Hepatocyte (in vitro differentiated cells): ENCODE data around the gene TTYH2. TPM values are rescaled to one million over a fixed set of nuclear protein-coding genes. Genes with fewer than 3 reads are reported as not detected.

Source experiments
- DNase-seq: peaks from one replicate; pipeline ENCODE4 v3.0.0-alpha.2; 2016; ENCODE audit warnings: low spot score
- H2AFZ ChIP-seq: fragments of 200-600 bp; sonication (generic); 2 replicates; pipeline ENCODE4 v1.6.0; 2016; ENCODE audit warnings: antibody characterized with exemption, mild to moderate bottlenecking
- H3K27ac ChIP-seq: fragments of 200-600 bp; sonication (generic); 2 replicates; pipeline ENCODE4 v1.5.1; 2016; ENCODE audit warnings: mild to moderate bottlenecking
- H3K27me3 ChIP-seq: fragments of 200-600 bp; sonication (generic); 2 replicates; pipeline ENCODE4 v1.6.1; 2016
- H3K36me3 ChIP-seq: fragments of 200-600 bp; sonication (generic); replicated peaks from 2 replicates; pipeline ENCODE4 v1.5.1; 2016; ENCODE audit warnings: low read depth; ENCODE audit not compliant: insufficient read depth
- H3K4me1 ChIP-seq: fragments of 200-600 bp; sonication (generic); 2 replicates; pipeline ENCODE4 v1.5.1; 2016; ENCODE audit warnings: mild to moderate bottlenecking, moderate library complexity; ENCODE audit not compliant: insufficient read depth
- H3K4me2 ChIP-seq: fragments of 200-600 bp; sonication (generic); 2 replicates; pipeline ENCODE4 v1.6.0; 2016
- H3K4me3 ChIP-seq: fragments of 200-600 bp; sonication (generic); 2 replicates; pipeline ENCODE4 v1.5.1; 2016; ENCODE audit warnings: mild to moderate bottlenecking
- H3K79me2 ChIP-seq: fragments of 200-600 bp; sonication (generic); 2 replicates; pipeline ENCODE4 v1.6.0; 2017; ENCODE audit warnings: mild to moderate bottlenecking
- H3K9me2 ChIP-seq: fragments of 200-600 bp; sonication (generic); replicated peaks from 2 replicates; pipeline ENCODE4 v1.6.0; 2017; ENCODE audit warnings: mild to moderate bottlenecking; ENCODE audit not compliant: insufficient read depth
- H3K9me3 ChIP-seq: fragments of 200-600 bp; sonication (generic); 2 replicates; pipeline ENCODE4 v1.5.1; 2016; ENCODE audit warnings: low read depth, mild to moderate bottlenecking
- H4K20me1 ChIP-seq: fragments of 200-600 bp; sonication (generic); 2 replicates; pipeline ENCODE4 v1.6.0; 2016; ENCODE audit warnings: mild to moderate bottlenecking; ENCODE audit not compliant: insufficient read depth, poor library complexity, severe bottlenecking
- EZH2 ChIP-seq: fragments of 200-600 bp; sonication (generic); IDR thresholded peaks from 2 replicates; pipeline ENCODE4 v1.6.1; 2016; ENCODE audit warnings: antibody characterized with exemption, mild to moderate bottlenecking, borderline replicate concordance
- EZH2phosphoT487 ChIP-seq: fragments of 200-600 bp; sonication (generic); IDR thresholded peaks from one replicate; pipeline ENCODE4 v1.6.1; 2018; ENCODE audit warnings: antibody characterized with exemption, mild to moderate bottlenecking, low read depth, moderate library complexity; ENCODE audit not compliant: unreplicated experiment, severe bottlenecking
- WGBS: methylation state at CpG from one replicate; pipeline ENCODE4 v1.1.6; 2016; ENCODE audit warnings: low lambda C conversion rate; ENCODE audit errors: missing lambda C conversion rate; 5-methylcytosine and 5-hydroxymethylcytosine counted together
- polyA plus RNA-seq: library from polyadenylated mRNA; unstranded; fragments of >200 nt; fragmentation: Nextera tagmentation; extraction: Ambion mirVana; gene quantifications from 2 replicates; pipeline ENCODE4 v1.2.1, GENCODE V29; 2016
- total RNA-seq: library from RNA; depleted of rRNA; stranded (reverse); fragments of >200 nt; gene quantifications from 2 replicates; pipeline ENCODE4 v1.2.3, GENCODE V29; 2014
- TF ChIP-seq, protein P1 (sequence below): fragments of 200-600 bp; sonication (generic); IDR thresholded peaks from 2 replicates; pipeline ENCODE4 v1.5.1; 2016; ENCODE audit warnings: antibody characterized with exemption, mild to moderate bottlenecking; ENCODE audit not compliant: poor library complexity

TTYH2 gene
- total and polyA plus RNA-seq, 2 experiments from 2014 or later, result 7.4 to 7.8 TPM

GRCh38 chr17:74305865-74306654, 92.7 kb downstream of the TTYH2 start:
- no peak for TF ChIP-seq EZH2phosphoT487
- TF ChIP-seq, protein P1, sequence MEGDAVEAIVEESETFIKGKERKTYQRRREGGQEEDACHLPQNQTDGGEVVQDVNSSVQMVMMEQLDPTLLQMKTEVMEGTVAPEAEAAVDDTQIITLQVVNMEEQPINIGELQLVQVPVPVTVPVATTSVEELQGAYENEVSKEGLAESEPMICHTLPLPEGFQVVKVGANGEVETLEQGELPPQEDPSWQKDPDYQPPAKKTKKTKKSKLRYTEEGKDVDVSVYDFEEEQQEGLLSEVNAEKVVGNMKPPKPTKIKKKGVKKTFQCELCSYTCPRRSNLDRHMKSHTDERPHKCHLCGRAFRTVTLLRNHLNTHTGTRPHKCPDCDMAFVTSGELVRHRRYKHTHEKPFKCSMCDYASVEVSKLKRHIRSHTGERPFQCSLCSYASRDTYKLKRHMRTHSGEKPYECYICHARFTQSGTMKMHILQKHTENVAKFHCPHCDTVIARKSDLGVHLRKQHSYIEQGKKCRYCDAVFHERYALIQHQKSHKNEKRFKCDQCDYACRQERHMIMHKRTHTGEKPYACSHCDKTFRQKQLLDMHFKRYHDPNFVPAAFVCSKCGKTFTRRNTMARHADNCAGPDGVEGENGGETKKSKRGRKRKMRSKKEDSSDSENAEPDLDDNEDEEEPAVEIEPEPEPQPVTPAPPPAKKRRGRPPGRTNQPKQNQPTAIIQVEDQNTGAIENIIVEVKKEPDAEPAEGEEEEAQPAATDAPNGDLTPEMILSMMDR, result peak; percentile 15
- Histone ChIP-seq H4K20me1 (no peaks in the 10 kb centered on the region), H3K27ac (no peak overlapping the region), H3K4me1 (no peaks in the 10 kb centered on the region), H3K4me2 (no peak overlapping the region), H3K36me3 (no peaks in the 10 kb centered on the region), H3K9me3 (no peaks in the 10 kb centered on the region), H3K79me2 (no peaks in the 10 kb centered on the region), H2AFZ (no peak overlapping the region), H3K9me2 (no peaks in the 10 kb centered on the region), H3K4me3 (no peak overlapping the region), H3K27me3 (no peaks in the 10 kb centered on the region)
- WGBS, result 81% methylated on average over 10 of the region's 10 CpGs
- DNase-seq, result no peak

GRCh38 chr17:74307984-74308773, 94.8 kb downstream of the TTYH2 start:
- H3K9me2 ChIP-seq, result no peaks in the 10 kb centered on the region
- H3K27me3 ChIP-seq, result no peaks in the 10 kb centered on the region
- H3K9me3 ChIP-seq, result no peaks in the 10 kb centered on the region
- H3K79me2 ChIP-seq, result no peaks in the 10 kb centered on the region
- H4K20me1 ChIP-seq, result no peaks in the 10 kb centered on the region
- no peak for DNase-seq
- H3K36me3 ChIP-seq, result no peaks in the 10 kb centered on the region
- no peaks in the 10 kb centered on the region for H3K4me1 ChIP-seq
- H3K4me2 ChIP-seq, result no peak overlapping the region
- WGBS, result 76% methylated on average over 15 of the region's 15 CpGs
- H3K4me3 ChIP-seq, result no peak overlapping the region
- H2AFZ ChIP-seq, result no peak overlapping the region
- TF ChIP-seq EZH2phosphoT487 (no peak), EZH2 (no peak)
- TF ChIP-seq, protein P1, result no peak
- H3K27ac ChIP-seq, result no peak overlapping the region

GRCh38 chr17:74309902-74310301, 96.5 kb downstream of the TTYH2 start:
- no peaks in the 10 kb centered on the region for H4K20me1 ChIP-seq

More at GRCh38 chr17:74309902-74310301, 96.5 kb downstream of the TTYH2 start:
- no peak for DNase-seq
- Histone ChIP-seq H2AFZ (no peak overlapping the region), H3K27me3 (no peaks in the 10 kb centered on the region), H3K4me3 (no peak overlapping the region), H3K4me2 (no peak overlapping the region), H3K79me2 (no peaks in the 10 kb centered on the region), H3K36me3 (no peaks in the 10 kb centered on the region), H3K27ac (no peak overlapping the region), H3K9me3 (no peaks in the 10 kb centered on the region), H3K4me1 (no peaks in the 10 kb centered on the region), H3K9me2 (no peaks in the 10 kb centered on the region)
- TF ChIP-seq, protein P1, result no peak
- no peak for TF ChIP-seq EZH2
- no peak for TF ChIP-seq EZH2phosphoT487
- WGBS, result 64% methylated on average over 12 of the region's 12 CpGs

Other genes with a start within 250 kb of the TTYH2 start
- gene RPL38, start 9.9 kb upstream of the TTYH2 start, total RNA-seq, result 264 and 276 TPM in 2 replicates
- 758 and 761 TPM in 2 replicates for gene RPL38, start 9.9 kb upstream of the TTYH2 start, polyA plus RNA-seq
- gene DNAI2, start 60.7 kb downstream of the TTYH2 start, total RNA-seq, result not detected in 2 replicates
- gene DNAI2, start 60.7 kb downstream of the TTYH2 start, polyA plus RNA-seq, result not detected in 2 replicates
- gene KIF19, start 112.7 kb downstream of the TTYH2 start, total RNA-seq, result 0.20 and 0.80 TPM in 2 replicates
- gene KIF19, start 112.7 kb downstream of the TTYH2 start, polyA plus RNA-seq, result 0.18 and 0.46 TPM in 2 replicates
- 1.3 TPM in 1 of 2 replicates, not detected in the other for gene BTBD17, start 148.3 kb downstream of the TTYH2 start, total RNA-seq
- gene BTBD17, start 148.3 kb downstream of the TTYH2 start, polyA plus RNA-seq, result 0.39 TPM in 1 of 2 replicates, not detected in the other
- gene GPR142, start 153.9 kb downstream of the TTYH2 start, total RNA-seq, result not detected in 2 replicates
- gene GPR142, start 153.9 kb downstream of the TTYH2 start, polyA plus RNA-seq, result not detected in 2 replicates
- 150 and 159 TPM in 2 replicates for gene GPRC5C, start 218.5 kb downstream of the TTYH2 start, total RNA-seq
- 233 and 237 TPM in 2 replicates for gene GPRC5C, start 218.5 kb downstream of the TTYH2 start, polyA plus RNA-seq